H54 (cell line): Measurements from ENCODE around the gene LCP2.

Source experiments
- DNase-seq: peaks from one replicate; pipeline ENCODE4 v3.0.0; 2011; ENCODE audit warnings: low spot score, mixed read lengths; ENCODE audit not compliant: insufficient read length
- FAIRE-seq: peaks from 3 replicates; lab custom pipeline; 2011; peaks lifted over from hg19 to GRCh38; lab: Jason Lieb, UNC
- POLR2A ChIP-seq: IDR thresholded peaks from 2 replicates; pipeline ENCODE4 v1.6.1; 2011; ENCODE audit warnings: low read depth, mild to moderate bottlenecking, low read length

LCP2 gene

GRCh38 chr5:170296935-170297588 is 515 bp downstream of the LCP2 start:
- DNase-seq, result no peak
- no peak for FAIRE-seq
- TF ChIP-seq POLR2A, result no peak

GRCh38 chr5:170296036-170296934 is 1.3 kb downstream of the LCP2 start:
- DNase-seq (no peak), FAIRE-seq (no peak)
- TF ChIP-seq POLR2A, result no peak

DNA sequence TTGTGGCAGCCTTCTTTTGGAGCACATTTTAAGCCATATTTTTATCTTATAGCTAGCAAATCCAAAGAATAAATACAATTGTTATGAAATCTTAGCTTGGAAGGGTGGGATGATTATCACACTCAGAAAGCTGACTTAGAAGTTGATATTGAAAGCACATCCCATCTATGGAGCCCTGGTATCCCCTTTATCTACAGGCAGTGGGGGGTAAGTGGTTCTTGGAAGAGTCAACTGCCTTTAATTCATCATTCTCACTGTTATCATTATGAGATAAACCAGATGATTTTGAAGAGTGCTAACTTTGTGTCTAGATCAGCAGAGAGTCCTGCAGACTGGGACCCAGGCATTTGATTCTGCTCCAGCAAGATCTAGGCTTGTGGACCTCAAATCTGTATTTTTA is 3.0 kb downstream of the LCP2 start:
- no peak for TF ChIP-seq POLR2A
- FAIRE-seq (no peak), DNase-seq (no peak)

- DNase-seq (no peak), FAIRE-seq (no peak)
- no peak for TF ChIP-seq POLR2A
These were observed 3.5 kb downstream of the LCP2 start for GRCh38 chr5:170294057-170294456.

- FAIRE-seq (no peak), DNase-seq (no peak)
- TF ChIP-seq POLR2A, result no peak
These were observed 4.3 kb downstream of the LCP2 start for GRCh38 chr5:170293273-170293672.

- DNase-seq (no peak), FAIRE-seq (no peak)
- TF ChIP-seq POLR2A, result no peak
These were observed 5.1 kb downstream of the LCP2 start for GRCh38 chr5:170292179-170293104.

DNA sequence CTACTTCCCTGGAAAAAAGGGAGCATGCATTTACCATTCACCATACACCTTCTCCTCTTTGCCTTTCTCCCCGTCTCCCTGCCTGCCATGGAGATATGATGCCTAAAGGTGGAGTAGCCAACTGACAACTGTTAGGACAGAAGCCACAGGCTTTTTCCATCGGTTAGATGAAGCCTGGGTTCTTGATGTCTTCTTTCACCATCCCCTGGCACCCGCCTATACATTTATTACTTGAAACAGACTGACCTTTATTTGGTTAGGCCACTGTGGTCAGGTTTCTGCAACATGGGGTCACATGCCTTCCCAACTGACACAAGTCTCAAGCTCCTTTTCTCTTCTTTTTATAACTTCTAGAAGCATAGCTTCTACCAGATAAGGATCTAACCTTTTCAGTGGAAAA is 7.1 kb downstream of the LCP2 start:
- FAIRE-seq, result no peak

GRCh38 chr5:170289764-170290163 is 7.8 kb downstream of the LCP2 start:
- FAIRE-seq, result no peak

More for the DNA sequence above, 7.1 kb downstream of the LCP2 start:
- TF ChIP-seq POLR2A, result no peak
- no peak for DNase-seq

GRCh38 chr5:170289121-170289520 is 8.5 kb downstream of the LCP2 start:
- no peak for TF ChIP-seq POLR2A
- FAIRE-seq (no peak), DNase-seq (no peak)

More at GRCh38 chr5:170289764-170290163, 7.8 kb downstream of the LCP2 start:
- TF ChIP-seq POLR2A, result no peak
- DNase-seq, result no peak

DNA sequence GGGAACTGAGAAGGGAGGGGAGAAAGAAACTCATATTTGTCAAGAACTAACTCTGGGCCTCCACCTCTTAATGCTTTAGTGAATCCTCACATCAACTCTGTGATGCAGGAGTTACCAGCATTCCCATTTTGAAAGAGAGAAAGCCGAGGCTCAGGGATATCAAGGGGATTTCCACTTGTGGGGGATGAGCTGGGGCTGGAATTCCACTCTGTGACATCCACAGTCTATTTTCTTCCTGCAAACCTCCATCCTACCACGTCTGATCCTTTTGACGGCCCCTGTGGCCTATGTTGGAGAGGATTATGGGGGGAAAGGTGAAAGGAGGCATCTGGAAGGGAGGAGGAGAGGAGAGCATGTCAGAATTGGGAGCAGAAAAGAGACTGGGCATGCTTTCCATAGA is 9.0 kb downstream of the LCP2 start:
- no peak for FAIRE-seq
- TF ChIP-seq POLR2A, result no peak

GRCh38 chr5:170288151-170288550 is 9.4 kb downstream of the LCP2 start:
- TF ChIP-seq POLR2A, result no peak
- DNase-seq (no peak), FAIRE-seq (no peak)

More for the DNA sequence above, 9.0 kb downstream of the LCP2 start:
- DNase-seq, result no peak

GRCh38 chr5:170287532-170287931 is 10.0 kb downstream of the LCP2 start:
- no peak for TF ChIP-seq POLR2A
- FAIRE-seq (no peak), DNase-seq (no peak)

DNA sequence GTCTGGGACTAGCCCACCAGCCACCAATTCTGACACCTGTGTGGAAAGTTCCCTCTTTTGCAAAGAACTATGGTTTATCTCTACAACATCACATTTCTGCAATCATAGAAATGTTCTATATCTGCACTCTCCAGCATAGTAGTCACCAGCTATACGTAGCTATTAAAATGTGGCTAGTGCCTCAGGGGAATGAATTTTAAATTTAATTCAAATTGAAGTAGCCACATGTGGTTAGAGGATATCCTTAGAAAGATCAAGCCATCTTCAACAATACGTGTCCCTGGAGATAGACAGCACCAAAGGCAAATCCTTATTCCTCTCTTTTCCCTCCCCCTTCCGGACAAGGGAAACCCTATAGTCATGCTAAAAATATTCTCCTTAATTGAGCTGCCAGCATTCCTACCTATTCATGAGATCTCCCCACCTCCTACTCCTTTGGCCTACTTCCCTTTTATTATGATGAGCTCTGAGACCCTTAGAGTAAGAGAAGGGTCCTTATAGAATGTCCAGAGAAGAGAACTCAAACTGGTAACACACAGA is 11.1 kb downstream of the LCP2 start:
- DNase-seq (no peak), FAIRE-seq (no peak)
- no peak for TF ChIP-seq POLR2A

GRCh38 chr5:170285181-170285580 is 12.4 kb downstream of the LCP2 start:
- FAIRE-seq (no peak), DNase-seq (no peak)
- no peak for TF ChIP-seq POLR2A
